Epithelial cell of proximal tubule (primary cell): ENCODE results near the gene MEGF10. TPM values are rescaled to one million over a fixed set of nuclear protein-coding genes. Genes with fewer than 3 reads are reported as not detected.

Experiments used
- DNase-seq: peaks from one replicate; pipeline ENCODE4 v3.0.0-alpha.2; 2011; ENCODE audit warnings: low read depth
- H3K4me3 ChIP-seq: 2 replicates; pipeline ENCODE4 v1.5.1; 2011; ENCODE audit warnings: low read depth, mild to moderate bottlenecking, low read length
- total RNA-seq: library from RNA; depleted of rRNA; stranded (reverse); fragments of >200 nt; gene quantifications from 2 replicates; pipeline ENCODE4 v1.2.3, GENCODE V29; 2015
- TF ChIP-seq, protein P1 (sequence below): conservative IDR thresholded peaks from 2 replicates; pipeline ENCODE4 v1.5.1; 2012; ENCODE audit warnings: low read depth, mild to moderate bottlenecking, low read length

The MEGF10 gene
- total RNA-seq, 1 donor from 2014 or later = 0.52 TPM

DNA sequence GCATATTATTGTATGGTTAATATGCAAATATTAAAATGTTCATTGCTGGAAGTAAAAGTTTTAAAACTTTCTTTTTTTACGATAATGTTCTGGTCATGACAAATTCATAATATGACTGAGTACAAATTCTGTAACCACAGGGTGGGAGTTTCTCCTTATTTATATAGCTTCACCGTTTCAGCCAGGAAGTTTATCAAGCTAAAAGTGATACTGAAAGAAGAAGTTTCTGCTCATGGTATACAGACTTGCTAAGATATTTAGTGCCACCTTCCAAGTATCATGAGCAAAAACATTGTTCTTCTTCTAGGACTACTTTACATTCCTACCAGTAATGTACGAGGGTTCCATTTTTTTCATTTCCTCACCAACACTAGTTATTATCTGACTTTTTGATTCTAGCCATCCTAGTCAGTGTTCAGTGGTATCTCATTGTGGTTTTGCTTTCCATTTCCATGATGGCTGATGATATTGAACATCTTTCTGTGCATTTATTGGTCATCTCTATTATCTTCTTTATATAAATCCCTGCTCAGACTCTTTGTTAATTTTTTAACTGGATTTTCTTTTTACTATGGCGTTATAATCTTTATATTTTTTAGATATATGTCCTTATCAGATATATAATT, 132.7 kb downstream of the MEGF10 start:
- no peak for DNase-seq
- TF ChIP-seq, protein P1, sequence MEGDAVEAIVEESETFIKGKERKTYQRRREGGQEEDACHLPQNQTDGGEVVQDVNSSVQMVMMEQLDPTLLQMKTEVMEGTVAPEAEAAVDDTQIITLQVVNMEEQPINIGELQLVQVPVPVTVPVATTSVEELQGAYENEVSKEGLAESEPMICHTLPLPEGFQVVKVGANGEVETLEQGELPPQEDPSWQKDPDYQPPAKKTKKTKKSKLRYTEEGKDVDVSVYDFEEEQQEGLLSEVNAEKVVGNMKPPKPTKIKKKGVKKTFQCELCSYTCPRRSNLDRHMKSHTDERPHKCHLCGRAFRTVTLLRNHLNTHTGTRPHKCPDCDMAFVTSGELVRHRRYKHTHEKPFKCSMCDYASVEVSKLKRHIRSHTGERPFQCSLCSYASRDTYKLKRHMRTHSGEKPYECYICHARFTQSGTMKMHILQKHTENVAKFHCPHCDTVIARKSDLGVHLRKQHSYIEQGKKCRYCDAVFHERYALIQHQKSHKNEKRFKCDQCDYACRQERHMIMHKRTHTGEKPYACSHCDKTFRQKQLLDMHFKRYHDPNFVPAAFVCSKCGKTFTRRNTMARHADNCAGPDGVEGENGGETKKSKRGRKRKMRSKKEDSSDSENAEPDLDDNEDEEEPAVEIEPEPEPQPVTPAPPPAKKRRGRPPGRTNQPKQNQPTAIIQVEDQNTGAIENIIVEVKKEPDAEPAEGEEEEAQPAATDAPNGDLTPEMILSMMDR = no peak
- H3K4me3 ChIP-seq = no peak overlapping the region

DNA sequence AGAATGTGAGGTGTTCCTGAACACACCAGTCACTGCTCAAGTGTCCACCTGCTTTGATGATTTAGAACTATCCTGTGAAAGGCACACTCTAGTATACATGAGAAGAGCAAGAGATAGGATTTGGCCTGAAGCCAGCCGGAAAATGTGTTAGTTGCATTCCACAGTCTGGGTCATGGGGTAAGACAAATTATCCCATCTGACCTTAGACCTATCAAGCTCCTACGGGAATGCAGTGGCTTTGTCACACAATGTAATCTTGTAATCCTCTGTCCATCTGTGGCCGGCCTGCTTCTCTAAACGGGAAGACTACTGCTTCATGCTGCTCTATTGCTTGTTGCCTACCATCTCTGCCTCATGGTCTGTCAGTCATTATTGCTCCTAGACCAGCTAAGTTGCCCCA, 134.4 kb downstream of the MEGF10 start:
- TF ChIP-seq, protein P1 = no peak
- no peak for DNase-seq
- no peak overlapping the region for H3K4me3 ChIP-seq

DNA sequence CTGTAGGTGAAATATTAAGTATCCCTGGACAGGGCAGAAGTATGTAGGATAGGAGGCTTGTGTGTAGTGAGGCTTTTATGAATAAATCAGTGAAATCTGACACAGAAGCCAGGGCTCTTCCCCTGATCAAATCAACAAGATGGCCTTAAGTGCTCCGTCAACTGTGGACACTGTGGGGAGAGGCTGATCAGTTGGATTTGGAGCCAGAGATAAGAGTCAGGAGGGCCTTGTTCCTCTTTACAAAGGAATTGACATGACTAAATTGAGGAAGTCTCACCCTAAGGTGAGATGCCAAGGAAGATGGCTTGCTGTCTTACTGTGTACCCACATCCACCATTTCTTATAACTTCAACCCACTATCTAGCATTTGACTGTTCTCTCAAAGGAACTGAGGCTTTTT, 135.3 kb downstream of the MEGF10 start:
- no peak overlapping the region for H3K4me3 ChIP-seq
- no peak for DNase-seq
- TF ChIP-seq, protein P1 = no peak

DNA sequence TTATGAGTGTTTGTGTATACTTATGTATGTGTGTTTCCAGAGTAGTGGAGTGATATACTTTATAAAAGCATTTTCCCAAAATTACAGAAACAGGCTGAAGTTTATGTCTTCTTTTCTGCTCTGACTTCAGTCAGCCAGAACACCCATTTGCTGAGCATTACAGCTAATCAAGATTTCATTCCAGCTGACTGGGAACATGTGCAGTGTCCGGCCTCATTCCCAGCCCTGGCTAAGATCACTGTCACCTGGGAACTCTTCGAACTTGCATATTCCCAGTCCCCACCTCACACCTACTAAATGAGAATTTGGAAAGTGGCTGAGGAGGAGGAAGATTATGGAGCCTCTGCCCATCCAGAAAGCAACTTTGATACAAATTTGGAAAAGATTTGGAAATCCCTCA, 136.1 kb downstream of the MEGF10 start:
- TF ChIP-seq, protein P1 = no peak
- no peak for DNase-seq
- no peak overlapping the region for H3K4me3 ChIP-seq

DNA sequence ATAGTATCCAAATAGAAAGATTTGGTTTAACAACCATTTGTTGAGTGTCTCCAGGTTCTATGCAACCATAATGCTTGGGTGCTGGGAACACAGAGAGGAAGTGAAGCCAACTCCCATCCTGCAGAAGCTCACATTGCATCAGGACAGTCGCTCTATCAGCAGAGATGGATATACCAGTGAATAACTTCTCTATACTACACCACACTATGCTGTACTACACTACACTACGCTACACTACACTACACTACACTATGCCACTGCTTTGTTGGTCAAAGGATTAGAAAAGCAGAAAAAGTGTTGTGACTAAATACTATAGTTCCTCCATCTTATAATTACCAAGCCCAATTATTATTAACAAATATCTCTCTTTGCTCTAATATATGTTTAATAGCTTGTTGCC, 137.7 kb downstream of the MEGF10 start:
- DNase-seq = no peak
- no peak overlapping the region for H3K4me3 ChIP-seq
- TF ChIP-seq, protein P1 = no peak

DNA sequence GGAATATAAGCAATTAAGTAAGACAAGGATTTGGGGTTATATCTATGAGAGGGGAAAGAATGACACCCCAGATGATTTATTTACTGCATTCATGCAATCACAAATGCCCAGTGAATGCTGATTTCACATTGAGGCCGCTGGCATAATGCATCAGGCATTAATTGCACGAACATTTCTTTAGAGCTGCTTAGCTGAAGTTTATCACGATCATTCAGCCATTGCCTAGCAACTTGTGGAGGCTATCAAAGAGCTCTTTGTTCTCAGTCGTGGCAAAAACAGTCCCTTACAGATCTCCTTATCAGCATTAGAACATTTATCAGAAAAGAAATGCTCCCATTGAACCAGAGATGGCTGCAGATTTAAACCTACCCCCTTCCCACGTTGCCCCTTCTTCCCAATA, 138.2 kb downstream of the MEGF10 start:
- DNase-seq = no peak
- no peak overlapping the region for H3K4me3 ChIP-seq
- TF ChIP-seq, protein P1 = no peak

DNA sequence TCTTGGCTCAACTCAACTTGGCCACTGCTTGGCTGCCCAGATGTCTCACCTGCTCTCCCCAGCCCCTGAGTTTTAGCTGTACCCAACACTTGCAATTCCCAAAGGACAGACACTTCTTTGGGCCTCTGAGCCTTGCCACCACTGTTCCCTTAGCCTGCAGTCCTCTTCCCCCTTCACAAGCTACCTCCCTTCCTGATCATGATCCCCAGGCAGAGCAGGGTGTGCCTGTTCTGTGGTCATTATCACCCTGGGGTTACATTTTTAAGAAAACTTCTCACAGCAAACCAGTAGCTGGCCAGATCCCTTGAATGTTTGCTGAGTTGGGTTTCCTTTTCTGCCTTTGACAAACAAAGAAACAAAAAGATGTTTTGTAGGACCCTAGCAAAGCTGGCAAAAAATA, 139.3 kb downstream of the MEGF10 start:
- DNase-seq = no peak
- H3K4me3 ChIP-seq = no peak overlapping the region
- TF ChIP-seq, protein P1 = no peak
